ENCODE data around the gene SELENON.
A peak's percentile ranks its signal among the peaks of the same experiment; 100 is the strongest.
"Not testable (repeated sequence)": the region's sequence is repeated elsewhere in the genome, so short reads cannot be mapped to it uniquely, and the experiment has no call there.

SELENON gene

DNA sequence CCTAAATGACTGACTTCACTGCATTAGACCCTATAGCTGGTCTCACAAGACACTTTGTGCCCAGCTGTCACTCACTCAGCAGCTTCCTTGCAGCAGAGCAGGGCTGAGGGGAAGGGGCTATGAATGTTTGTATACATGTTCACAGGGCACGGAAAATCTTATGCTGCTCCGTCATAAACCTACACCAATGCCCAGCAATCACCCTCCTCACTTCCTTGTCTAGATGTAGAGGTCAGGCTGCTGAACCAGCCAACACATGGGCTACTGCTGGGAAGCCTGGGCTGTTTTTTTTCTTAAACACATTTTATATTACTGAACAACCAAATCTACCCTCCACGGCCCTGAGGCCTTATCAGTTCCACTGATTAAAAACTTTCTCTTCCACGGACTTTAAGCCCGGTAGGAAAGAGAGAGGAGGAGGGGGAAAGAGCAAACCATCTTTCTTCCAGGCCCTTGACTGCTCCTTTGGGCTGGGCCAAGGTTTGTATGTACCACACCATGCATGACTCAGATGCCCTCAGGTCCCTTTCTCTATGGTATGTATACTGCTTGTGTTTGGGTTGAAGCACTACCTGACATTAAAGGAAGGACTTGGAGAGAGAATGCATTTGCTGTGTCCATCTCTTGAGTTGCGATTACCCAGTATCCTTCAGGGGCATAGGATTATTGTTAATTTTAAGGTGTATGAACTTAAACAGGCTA is 32.5 kb downstream of the SELENON start:
- DNase-seq = no peak

DNA sequence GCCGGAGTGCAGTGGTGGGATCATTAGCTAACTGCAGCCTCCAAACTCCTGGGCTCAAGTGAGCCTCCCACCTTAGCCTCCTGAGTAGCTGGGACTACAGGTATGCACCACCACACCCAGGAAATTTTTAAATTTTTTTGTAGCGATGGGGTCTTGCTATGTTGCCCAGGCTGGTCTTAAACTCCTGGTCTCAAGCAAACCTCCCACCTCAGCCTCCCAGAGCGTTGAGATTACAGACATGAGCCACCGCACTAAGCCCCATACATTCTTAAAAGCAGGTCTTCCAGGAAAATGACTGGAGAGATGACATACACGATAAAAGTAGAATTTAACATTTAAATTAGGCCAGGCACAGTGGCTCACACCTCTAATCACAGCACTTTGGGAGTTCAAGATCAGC is 33.2 kb downstream of the SELENON start:
- no peak for DNase-seq

DNA sequence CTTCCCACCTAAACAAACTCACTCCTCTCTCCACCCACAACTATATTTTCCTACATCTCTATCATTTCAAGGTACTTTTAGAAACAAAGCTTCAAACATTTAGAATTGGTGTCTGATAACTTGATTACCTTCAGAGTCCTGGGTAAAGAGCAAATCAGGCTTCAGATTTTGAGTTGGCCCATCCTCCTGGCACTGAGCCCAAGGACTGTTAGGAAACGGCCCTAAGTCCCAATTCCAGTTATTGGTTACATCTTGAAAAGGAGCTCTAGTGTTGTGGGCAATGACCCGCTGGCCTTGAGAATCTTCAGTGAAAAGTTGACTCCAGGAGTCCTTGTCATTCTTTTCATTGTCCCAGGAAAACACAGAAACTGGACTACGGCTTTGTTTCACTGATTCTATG is 34.9 kb downstream of the SELENON start:
- no peak for DNase-seq

DNA sequence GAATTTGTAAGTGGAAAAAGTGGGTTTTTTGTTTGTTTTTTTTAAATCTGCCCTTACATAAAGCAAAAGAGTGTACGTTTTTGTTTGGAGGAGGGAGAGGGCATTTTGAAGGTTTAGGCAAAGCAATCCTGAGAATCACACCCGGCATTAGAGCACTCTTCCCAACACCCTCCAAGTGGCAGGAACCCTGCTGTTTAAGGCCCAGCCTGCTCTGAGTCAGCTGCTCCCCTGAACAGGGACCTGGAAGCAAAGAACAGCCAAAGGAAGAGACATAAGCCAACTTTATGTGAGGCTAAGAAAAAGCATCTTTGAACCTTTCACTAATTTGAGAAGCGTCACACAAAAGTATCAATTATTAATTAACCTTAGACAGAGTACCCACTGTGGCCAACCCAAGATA is 36.7 kb downstream of the SELENON start:
- DNase-seq = no peak

DNA sequence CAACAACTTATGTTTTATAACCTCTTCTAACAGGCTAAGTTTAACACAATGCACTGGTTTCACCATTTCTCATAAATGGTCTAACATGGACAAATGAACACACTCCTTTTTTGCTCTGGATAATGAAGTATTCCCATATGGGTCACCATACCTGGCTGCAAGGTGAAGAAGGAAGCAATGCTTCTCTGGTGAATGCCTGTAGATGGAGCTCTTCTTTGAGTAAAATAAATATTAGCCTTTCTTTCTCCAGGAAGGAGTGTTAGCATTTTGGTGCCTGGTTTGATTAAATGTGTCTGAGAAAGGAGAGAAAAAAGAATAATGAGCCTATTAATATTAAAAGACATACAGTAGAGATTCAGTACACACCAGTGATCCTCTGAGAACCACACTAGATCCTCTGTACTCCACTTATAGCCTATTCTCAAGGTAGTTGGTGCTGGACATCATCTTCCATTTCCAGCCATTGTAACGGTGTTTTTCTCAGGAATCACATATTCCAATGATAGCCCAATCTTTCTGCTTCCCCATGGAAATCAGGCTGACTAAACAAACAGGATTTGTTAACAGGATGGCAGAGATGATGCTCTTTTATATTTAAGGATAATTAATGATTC is 37.4 kb downstream of the SELENON start:
- peak; percentile 15 for DNase-seq

DNA sequence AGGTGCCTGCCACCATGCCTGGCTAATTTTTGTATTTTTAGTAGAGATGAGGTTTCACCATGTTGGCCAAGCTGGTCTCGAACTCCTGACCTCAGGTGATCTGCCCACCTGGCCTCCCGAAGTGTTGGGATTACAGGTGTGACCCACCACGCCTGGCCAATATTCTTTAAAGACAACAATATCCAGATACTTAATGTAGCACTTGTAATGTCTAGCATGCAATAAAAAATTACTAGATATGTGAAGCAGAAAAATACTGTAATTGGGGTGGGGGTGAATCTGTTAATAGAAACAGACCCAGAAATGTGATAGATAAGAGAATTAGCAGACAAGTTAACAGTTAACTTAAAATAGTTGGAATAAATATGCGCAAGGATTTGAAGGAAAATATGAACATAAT is 39.8 kb downstream of the SELENON start:
- DNase-seq = not testable (repeated sequence)

DNA sequence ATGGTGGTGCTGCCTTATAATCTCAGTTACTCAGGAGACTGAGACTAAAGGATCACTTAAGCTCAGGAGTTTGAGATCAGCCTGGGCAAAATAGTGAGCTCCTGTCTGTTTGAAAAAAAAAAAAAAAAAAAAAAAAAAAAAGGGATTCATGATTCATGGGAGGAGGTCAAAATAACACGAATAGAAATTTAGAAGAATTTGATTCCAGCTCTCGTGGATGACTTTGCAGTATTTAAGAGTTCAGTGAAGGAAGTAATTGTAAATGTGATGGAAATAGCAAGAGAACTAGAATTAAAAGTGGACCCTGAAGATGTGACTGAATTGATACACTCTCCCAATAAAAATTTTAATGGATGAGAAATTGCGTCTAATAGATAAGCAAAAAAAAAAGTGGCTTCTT is 43.5 kb downstream of the SELENON start:
- no peak for DNase-seq

DNA sequence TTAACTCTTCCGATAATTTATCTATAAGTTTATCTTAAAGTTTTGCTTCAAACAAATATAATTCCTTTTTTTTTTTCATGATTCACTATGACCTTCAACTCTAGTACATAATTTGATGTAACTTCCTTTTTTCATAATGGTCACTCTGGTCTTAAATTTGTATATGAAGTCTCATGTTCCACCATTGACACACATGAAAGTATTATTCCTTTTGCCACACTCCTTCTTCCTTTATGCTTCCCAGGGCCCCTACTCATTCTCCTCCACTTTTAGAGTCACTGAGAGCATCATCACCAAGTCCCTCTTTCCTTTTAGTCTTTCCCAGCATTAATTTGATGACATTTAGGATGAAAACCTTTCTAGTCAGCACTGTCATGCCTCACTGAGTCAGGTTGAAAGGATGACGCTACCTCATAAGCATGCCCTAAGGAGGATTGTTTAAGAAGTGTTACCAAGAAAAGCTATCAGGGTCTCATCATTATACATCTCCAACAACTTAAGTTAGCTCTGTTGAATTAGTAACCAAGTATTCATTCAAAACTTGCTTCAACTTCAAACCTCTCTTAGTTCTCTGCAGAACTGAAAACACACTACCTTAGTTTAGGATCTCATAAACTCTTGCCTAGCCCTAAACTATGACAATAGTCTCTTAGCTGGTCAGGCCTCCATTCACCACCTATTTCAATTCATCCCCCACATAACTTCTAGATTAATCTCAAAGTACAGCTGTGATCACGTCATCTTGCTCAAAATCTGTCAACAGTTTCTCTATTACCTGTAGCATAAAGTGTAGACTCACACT is 44.7 kb downstream of the SELENON start:
- DNase-seq = no peak

DNA sequence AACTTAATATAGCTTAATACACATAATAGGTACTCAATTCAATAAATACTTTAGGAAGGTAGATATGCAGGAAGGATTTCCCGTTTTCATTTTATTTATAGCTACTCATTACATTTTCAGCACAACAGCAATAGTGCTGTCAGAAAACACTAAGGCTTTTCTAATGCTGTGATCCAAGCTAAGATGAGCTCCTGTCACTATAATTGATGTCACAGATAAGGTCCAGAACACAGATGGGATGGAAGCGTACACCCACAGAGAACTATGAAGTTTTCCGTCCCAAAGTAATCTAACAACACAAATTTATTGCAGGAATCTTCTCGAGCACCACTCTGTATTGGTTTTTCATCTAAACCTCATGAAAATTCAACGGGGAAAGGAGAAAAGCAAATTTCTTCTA is 45.7 kb downstream of the SELENON start:
- DNase-seq = no peak

DNA sequence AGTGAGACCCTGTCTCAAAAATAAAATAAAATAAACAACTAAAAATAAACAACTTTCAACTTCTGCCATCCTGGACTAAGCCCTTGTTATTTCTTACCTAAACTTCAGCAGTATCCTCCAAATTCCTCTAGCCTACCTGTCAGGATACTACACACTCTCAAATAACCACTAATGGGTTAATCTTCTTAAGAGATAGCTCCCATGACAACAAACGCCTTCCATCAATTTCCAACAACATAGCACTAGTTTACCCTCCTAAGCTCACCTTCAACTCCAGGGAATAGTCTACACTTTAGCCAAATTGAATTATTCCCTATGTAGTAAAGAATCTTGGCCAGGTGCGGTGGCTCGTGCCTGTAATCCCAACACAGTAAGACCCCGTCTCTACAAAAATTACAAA is 47.9 kb downstream of the SELENON start:
- no peak for DNase-seq

DNA sequence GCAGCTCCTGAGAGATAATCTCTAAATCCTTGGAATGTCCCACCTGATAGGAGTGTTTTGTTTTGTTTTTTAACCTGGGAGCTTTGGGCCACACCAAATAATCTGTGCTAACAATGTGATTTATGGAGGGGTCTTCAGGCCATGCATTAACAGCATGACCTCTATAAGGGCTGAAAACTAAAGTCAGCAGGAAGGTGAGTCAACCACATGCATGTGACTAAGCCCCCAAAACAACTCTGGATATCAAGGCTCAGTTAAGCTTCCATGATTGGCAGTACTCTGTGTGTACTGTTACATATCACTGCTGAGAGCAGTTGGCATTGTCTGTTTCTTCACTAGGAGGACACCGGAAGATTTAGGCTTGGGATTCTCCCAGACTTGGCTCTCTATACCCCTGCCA is 48.5 kb downstream of the SELENON start:
- no peak for DNase-seq

DNA sequence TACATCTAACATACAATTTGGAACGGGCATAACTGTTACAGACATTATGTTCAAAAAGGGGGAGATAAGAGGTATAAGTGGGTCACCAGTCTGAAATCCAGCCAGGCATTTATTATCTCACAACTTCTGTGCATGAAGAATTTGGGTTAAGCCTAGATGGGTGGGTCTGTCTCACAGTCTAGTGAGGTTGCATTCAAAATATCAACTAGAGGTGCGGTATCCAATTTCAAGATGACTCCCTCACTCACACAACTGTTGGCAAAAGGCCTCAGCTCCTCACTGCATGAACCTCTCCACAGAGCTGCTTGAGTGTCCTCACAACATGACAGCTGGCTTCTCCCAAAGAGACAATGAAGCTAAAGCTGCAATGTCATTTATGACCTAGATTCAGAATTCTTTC is 54.6 kb downstream of the SELENON start:
- peak; percentile 48 for DNase-seq

DNA sequence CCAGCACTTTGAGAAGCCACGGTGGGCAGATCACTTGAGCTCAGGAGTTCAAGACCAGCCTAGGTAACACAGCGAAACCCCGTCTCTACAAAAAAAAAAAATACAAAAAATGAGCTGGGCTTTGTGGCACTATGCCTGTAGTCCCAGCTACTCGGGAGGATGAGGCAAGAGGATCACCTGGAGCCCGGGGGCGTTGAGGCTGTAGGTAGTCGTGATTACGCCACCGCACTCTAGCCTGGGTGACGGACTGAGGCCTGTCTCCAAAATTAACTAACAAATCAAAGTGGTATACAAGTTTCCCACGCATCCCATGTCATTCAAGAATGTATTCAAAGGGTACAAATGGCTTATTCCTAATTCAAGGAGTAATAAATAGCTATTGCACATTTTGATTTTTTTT is 56.9 kb downstream of the SELENON start:
- no peak for DNase-seq

DNA sequence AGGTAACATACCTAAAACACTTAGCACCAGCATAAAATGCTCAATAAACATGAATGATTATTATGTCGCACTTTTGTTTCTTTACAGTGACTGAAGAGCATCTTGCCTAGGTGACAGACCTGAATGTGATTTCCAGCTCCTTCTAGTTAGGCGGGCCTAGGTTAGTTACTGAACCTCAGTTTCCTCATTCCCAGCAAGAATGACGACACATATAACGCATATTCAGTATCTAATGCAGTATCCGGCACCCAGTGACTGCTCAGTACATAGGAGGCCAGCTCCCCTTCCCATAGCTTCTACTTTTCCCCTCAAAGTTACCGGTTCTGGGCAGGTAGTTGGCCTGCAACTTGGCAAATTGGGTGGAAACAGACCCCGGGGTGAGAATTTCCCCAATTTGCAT is 58.5 kb downstream of the SELENON start:
- DNase-seq = no peak

DNA sequence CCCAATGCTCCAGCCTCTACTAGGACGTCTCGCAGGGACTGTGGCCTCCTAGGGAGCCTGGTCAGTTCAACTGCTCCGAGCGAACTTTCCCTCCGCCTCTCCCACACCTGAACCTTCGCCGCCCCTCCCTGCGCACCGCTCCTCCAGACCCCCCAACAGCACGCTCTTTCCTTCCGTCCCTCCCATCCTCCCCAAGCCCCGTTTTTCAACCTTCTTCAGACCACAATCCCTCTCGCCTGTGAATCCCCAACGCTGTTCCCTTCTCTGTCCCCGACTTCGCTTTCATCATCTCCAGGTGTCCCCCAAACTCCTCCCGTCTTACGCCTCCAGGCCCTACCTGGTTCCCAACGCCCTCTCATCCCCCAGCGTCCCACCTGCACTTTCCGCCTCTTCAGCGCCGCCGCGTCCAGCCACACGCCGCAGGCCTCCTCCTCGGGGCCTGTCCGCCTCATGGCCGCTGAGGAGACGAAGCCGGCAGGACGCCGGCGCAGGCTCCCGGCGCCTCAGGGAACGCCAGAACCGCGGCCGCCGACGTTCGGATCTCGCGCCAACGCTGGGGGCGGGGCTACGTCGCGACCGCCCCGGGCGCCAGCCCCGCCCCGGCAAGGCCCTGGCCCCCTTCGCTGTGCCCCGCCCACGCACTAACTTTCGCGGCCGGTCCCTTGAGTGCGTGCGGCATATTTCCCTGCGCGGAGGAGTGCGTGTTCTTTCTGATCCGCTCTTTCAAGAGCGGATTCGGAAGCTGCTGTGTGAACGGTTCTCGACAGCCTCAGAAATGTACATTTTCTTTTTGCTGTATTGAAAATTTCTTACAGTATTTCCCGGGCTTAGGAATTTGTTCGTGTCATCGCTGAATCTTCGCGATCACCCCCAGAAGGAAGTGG is 59.2 kb downstream of the SELENON start, which contains the start of gene AUNIP:
TSS of gene AUNIP (minus strand) at position 552 of the 884 bp plus-strand sequence. CDS start at position 452, 100 bp downstream.
- peak; percentile 7 for DNase-seq

DNA sequence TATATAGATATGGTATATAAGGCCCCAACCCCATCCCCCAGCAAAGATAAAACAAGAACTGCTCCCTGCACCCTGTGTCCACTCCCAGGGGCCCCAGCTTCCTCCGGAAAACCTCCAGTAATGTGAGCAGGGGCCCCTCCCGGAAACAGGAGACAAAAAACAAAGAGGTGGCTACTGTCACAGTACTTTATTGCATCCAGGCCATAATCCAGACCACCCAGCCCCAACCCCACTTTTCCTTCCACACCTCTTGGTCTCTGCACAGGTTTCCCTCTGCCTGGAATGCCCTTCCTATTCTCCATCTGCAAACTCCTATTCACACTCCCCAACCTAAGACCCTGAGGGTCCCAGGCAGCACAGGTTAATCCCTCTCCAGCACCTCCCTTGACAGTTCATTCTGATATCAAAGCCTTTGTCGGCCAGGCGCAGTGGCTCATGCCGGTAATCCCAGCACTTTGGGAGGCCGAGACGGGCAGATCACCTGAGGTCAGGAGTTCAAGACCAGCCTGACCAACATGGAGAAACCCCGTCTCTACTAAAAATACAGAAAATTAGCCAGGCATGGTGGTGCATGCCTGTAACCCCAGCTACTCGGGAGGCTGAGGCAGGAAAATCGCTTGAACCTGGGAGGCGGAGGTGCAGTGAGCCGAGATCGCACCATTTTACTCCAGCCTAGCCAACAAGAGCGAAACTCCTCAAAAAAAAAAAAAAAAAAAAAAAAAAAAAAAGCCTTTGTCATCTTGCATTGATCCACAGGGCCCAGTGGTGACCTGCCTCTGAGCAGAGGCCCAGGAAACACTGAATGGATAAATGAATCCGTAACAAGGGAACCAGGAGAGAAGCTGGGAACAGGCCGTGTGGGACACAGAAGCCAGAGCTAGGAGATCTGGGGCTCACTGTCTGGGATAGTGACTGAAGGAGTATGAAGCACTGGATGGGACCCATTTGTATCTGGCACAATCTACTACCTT is 61.6 kb downstream of the SELENON start:
- no peak for DNase-seq

DNA sequence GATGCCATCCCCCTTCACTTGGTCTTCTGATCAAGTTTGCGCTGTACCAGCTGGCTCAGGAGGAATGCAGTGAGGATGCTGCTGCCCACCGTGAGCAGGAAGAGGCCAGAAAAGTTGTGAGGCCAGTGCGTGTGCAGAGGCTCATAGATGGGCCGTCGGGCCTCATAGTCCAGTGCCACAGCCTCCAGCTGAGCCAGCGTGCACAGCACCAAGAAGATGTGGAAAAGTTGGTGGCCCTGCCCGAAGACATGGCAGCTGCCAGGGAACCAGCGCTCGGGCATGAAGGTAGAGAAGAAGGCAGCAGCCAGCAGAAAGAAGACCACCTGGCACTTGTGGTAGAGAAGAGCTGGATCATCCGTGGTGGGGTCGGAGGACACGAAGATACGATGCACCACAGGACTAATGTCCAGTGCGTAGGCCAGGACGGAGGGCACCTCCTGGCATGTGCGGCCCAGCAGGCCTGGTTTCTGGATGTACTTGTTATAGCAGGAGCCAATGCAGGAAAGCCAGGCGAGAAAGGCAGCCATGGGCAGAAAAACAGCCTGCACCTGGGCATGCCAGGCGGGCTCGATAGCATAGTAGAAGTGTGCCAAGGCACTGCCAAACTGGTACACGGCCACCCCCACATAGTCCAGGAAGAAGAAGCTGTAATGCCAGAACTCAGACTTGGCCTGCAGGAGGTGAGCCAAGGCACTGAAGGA is 62.9 kb downstream of the SELENON start:
- DNase-seq = no peak

DNA sequence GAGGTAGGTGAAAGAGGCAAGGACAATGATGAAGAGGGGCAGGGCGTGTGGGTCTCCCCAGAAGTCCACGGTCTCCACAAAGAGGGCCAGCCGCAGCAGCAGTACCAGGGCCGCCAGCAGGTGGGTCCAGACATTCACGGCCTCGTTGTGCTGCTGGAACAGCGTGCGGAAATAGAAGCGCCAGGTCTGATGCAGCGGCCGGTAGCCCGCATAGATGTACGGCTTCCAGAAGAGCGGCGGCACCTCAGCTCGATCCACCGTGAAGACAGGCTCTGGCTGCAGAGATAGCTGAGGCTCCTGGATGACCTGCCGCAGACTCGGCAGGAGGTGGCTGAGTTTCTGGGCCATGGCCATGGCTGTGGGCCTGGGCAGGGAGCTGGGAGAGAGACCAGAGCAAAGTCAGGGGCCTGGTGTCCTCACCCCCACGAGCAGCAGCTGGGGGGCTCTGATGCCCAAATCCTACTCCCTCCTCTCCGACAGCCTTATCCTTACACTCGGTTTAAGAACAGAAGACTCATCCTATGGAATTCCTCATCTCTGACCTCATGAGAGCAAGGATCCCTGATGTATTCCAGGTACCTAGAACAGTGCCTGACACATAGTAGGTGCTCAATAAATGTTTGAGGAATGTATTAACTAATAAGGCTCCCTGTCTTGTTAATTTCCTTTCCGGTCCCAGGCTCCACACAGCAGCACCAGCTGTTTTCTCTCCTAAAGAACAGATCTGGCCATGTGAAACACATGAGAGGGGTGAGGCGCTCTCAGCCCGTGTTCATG is 63.7 kb downstream of the SELENON start:
- no peak for DNase-seq

DNA sequence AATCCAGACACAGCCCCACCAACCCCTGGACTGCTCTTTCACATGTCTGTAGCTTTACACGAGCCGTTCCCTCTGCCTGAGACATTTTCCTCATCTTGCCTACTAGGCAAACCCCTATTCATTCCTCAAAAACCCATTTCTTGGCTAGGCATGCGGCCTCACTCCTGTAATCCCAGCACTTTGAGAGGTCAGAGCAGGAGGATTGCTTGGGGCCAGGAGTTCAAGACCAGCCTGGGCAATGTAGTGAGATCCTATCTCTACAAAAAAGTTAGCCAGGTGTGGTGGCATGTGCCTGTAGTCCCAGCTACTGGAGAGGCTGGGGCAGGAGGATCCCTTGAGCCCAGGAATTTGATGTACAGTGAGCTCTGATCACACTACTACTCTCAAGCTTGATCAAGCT is 64.4 kb downstream of the SELENON start:
- DNase-seq = no peak

DNA sequence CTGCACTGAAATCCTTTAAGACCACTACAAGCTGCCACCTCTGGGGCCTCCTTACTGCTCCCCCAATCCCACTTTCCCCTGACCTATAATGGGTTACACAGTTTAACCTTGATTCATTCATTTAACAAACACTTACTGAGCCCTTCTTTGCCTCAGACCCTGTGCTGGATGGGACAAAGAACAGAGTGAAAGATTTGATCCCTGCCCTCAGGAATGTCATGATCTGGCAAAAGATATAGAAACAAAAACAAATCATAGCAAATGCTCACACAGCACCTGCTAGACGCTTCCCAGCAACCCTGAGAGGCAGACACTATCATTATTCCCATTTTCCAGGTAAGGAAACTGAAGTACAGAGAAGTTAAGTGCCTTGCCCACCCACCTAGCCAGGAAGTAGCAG is 66.3 kb downstream of the SELENON start:
- no peak for DNase-seq
